22Rv1 (cell line): ENCODE measurements around the gene CWF19L2.

Source experiments
- H3K27ac ChIP-seq: fragments of 450-650 bp; 2 replicates; pipeline ENCODE4 v1.5.1; 2017
- ZFX ChIP-seq: fragments of 450-650 bp; IDR thresholded peaks from 2 replicates; pipeline ENCODE4 v1.6.1; 2017; ENCODE audit warnings: antibody characterized with exemption, borderline replicate concordance
- TF ChIP-seq, protein P1 (sequence below): fragments of 450-650 bp; IDR thresholded peaks from 2 replicates; pipeline ENCODE4 v1.5.1; 2017; ENCODE audit warnings: mild to moderate bottlenecking

The CWF19L2 gene

DNA sequence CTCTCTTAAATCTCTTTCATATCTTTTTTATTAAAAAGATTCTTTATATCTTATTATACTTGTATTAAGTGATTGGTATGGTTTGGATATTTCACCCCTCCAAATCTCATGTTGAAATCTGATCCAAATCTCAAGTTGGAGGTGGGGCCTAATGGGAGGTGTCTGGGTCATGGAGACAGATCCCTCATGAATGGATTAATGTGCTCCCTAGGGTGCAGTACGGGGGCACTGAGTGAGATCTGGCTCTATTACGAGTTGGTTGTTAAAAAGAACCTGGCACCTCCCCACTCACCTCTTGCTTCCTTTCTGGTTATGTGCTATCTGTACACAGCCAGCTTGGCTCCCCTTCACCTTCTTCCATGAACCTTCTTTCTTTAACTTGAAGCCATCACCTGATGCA, 149.6 kb downstream of the CWF19L2 start:
- TF ChIP-seq ZFX = no peak
- TF ChIP-seq, protein P1, sequence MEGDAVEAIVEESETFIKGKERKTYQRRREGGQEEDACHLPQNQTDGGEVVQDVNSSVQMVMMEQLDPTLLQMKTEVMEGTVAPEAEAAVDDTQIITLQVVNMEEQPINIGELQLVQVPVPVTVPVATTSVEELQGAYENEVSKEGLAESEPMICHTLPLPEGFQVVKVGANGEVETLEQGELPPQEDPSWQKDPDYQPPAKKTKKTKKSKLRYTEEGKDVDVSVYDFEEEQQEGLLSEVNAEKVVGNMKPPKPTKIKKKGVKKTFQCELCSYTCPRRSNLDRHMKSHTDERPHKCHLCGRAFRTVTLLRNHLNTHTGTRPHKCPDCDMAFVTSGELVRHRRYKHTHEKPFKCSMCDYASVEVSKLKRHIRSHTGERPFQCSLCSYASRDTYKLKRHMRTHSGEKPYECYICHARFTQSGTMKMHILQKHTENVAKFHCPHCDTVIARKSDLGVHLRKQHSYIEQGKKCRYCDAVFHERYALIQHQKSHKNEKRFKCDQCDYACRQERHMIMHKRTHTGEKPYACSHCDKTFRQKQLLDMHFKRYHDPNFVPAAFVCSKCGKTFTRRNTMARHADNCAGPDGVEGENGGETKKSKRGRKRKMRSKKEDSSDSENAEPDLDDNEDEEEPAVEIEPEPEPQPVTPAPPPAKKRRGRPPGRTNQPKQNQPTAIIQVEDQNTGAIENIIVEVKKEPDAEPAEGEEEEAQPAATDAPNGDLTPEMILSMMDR = no peak
- H3K27ac ChIP-seq = no peak overlapping the region

DNA sequence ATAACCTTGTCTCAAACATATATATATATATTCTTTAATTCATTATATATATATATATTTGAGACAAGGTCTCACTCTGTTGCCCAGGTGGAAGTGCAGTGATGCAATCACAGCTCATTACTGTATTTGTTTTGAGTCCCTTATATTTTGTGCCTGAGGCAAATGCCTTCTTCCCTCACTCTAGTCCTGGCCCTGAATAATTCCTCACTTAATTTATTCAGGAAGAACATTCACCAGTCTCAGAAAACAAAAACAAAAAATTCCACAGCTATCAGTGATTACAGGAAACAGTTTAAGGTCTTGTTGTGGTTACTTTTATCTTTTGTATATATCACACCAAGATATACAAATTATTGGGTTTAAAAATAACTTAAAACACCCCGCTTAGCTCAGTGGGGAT, 155.7 kb downstream of the CWF19L2 start:
- H3K27ac ChIP-seq = peak overlapping the region; percentile 47
- TF ChIP-seq ZFX = no peak
- TF ChIP-seq, protein P1 = no peak

DNA sequence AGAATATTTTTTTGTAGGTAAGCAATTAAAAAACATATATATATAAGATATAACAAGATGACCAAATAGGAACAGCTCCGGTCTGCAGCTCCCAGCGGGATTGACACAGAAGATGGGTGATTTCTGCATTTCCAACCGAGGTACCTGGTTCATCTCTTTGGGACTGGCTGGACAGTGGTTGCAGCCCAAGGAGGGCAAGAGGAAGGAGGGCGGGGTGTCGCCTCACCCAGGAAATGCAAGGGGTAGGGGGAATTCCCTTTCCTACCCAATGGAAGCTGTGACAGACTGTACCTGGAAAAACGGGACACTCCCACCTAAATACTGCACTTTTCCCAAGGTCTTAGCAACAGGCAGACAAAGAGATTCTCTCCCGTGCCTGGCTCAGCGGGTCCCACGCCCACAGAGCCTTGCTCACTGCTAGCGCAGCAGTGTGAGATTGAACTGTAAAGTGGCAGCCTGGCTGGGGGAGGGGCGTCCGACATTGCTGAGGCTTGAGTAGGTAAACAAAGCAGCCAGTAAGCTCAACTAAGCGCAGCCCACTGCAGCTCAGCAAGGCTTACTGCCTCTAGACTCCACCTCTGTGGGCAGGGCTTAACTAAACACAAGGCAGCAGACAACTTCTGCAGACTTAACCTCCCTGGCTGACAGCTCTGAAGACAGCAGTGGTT, 163.8 kb downstream of the CWF19L2 start:
- TF ChIP-seq ZFX = no peak
- TF ChIP-seq, protein P1 = no peak
- no peak overlapping the region for H3K27ac ChIP-seq

DNA sequence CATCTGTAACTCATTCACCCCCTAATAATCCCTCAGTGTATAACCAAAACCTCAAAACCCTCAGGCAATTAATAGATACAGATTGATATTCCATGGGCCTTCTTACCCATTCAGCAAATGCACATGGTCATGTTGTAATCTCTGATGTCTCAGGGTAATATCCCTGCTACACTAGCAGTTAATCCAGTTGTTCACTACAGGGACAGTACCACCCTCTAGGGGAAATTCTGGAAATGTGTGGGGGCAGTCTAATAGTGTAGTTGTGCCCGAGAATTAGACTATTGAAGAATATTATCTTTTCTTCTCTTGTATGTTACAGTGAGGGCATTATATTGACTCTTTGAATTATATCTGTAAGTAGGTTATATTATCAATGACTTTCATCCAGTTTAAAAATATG, 175.4 kb downstream of the CWF19L2 start:
- no peak for TF ChIP-seq ZFX
- TF ChIP-seq, protein P1 = no peak
- H3K27ac ChIP-seq = no peak overlapping the region
